Duodenal mucosa (tissue), 2 donors: ENCODE results near the gene SEMA6C.

Experiments
- H3K27ac ChIP-seq: one replicate; pipeline ENCODE4 v1.7.0; 2013; ENCODE audit warnings: low read depth, low read length
- H3K27me3 ChIP-seq, 2 donors: one replicate each; pipeline ENCODE4 v1.7.0; 2013; ENCODE audit warnings: low read length in 2 of 2, control low read depth in 1 of 2; ENCODE audit not compliant: insufficient read depth in 2 of 2, control insufficient read depth in 1 of 2
- H3K36me3 ChIP-seq, 2 donors: one replicate each; pipeline ENCODE4 v1.7.0; 2013; ENCODE audit warnings: low read length in 2 of 2, control low read depth in 1 of 2; ENCODE audit not compliant: insufficient read depth in 2 of 2, control insufficient read depth in 1 of 2
- H3K4me1 ChIP-seq, 2 donors: one replicate each; pipeline ENCODE4 v1.7.0; 2013; ENCODE audit warnings: low read length in 2 of 2, control low read depth in 1 of 2; ENCODE audit not compliant: insufficient read depth in 2 of 2, control insufficient read depth in 1 of 2
- H3K4me3 ChIP-seq, 2 donors: one replicate each; pipeline ENCODE4 v1.7.0; 2013; ENCODE audit warnings: low read length in 2 of 2, low read depth in 1 of 2
- H3K9ac ChIP-seq, 2 donors: one replicate each; pipeline ENCODE4 v1.7.0; 2013; ENCODE audit warnings: low read length in 2 of 2, low read depth in 1 of 2
- H3K9me3 ChIP-seq, 2 donors: one replicate each; pipeline ENCODE4 v1.7.0; 2013; ENCODE audit warnings: low read length in 2 of 2, control low read depth in 1 of 2; ENCODE audit not compliant: control insufficient read depth in 1 of 2

The SEMA6C gene

DNA sequence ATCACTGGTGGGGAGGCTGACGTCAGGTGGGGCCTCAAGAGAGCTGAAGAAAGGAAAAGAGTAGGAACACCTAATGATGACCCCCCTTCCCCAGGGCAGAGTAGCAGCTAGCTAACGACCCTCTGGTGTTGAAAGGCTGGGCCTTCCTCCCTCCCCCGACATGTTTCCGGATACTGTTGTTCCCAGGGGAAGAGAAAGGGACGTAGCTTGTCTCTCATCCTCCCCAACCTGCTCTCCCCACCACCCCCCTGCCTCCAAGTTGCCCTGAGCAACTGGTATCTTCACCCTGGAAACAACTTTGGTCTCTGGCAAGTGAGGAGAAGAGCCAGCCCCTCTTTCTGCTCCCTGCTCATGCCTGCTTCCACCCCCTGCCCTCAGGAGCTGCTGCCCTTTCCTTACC is 2.4 kb downstream of the SEMA6C start:
- Histone ChIP-seq H3K9me3 (no peaks in the 10 kb centered on the region), H3K4me1 (peaks cover 7 to 18% of the 10 kb centered on the region in 2 donors), H3K27me3 (peaks cover 0 to 6% of the 10 kb centered on the region in 2 donors), H3K9ac (no peak overlapping the region), H3K27ac (no peak overlapping the region), H3K4me3 (no peak overlapping the region), H3K36me3 (no peaks in the 10 kb centered on the region)

DNA sequence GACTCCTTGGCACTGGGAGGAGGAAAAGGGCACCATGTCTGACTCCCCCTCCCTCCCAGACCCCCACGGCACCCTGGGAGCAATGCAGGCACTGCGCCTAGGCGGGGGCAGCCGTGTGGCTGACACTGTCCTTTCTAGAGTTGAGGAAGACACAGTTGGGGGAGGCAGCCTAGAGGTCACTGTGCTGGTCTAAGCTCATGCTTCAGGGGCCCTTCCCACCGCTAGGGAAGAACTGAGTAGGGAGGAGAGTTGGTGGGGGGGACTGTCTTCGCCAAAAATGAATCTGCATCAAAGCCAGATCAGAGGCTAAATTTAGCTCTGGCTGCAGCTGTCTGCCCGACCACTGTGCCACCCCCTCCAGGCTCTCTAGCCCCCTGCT is 3.4 kb downstream of the SEMA6C start:
- Histone ChIP-seq H3K4me3 (no peak overlapping the region), H3K27me3 (peaks cover 0 to 6% of the 10 kb centered on the region in 2 donors), H3K27ac (no peak overlapping the region), H3K9ac (no peak overlapping the region), H3K36me3 (peaks cover 0 to 2% of the 10 kb centered on the region in 2 donors), H3K4me1 (peaks cover 7 to 18% of the 10 kb centered on the region in 2 donors), H3K9me3 (no peaks in the 10 kb centered on the region)

DNA sequence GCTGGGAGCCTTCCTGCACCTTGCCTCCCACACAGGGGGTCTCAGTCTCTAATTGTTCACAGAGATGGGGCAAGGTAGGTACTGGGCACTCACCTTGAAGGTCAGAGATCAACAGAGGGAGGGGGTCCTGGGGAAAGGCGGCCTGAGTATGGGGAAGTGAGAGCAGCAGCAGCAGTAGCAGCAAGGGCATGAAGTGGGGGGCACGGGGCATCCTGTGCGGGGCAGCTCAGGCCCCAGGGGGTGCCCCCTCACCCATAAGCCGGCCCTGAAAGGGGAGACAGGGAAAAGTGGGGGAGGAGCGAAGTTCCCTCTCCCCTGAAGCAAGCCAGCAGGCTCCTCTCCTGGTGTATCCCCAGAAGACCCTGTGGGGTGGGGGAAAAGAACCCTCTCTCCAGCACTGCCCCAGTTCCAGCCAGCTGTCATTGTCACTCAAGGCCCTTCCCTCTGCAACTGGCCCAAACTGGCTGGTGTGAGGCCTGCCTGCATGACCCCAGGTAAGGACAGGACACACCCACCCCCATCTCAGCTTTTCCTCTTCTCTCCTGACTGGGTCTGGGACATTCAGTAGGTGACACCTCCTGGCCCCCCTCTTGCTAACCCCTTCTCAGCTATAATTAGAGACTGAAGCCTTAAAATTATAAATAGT is 3.9 kb downstream of the SEMA6C start:
- H3K27ac ChIP-seq, result no peak overlapping the region
- H3K4me1 ChIP-seq, result peaks cover 7 to 18% of the 10 kb centered on the region in 2 donors
- no peak overlapping the region for H3K4me3 ChIP-seq

DNA sequence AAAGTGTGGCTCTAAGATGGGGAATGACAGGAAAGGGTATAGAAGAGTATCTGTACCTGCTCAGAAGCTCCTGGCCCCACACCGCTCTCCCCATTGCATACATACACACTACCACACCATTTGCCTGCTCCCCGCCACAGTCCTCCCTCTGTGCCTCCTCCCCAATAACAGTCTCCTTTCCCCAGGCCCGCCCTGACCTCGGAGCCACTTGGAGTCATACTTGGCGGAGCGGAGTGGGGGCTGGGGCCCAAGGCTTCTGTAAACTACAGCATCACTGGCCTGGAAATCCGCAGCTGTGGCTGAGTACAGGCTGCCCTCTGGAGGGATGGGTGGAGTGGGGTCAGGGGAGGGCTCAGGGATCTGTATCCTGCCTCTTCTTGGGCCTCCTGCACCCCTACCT is 8.6 kb downstream of the SEMA6C start:
- Histone ChIP-seq H3K9me3 (no peaks in the 10 kb centered on the region), H3K4me1 (no peaks in the 10 kb centered on the region), H3K4me3 (no peak overlapping the region), H3K27ac (no peak overlapping the region), H3K9ac (no peak overlapping the region), H3K27me3 (no peaks in the 10 kb centered on the region), H3K36me3 (peaks cover 0 to 11% of the 10 kb centered on the region in 2 donors)

More for the DNA sequence above, 3.9 kb downstream of the SEMA6C start:
- H3K9ac ChIP-seq, result no peak overlapping the region
- H3K9me3 ChIP-seq, result no peaks in the 10 kb centered on the region
- peaks cover 0 to 5% of the 10 kb centered on the region in 2 donors for H3K36me3 ChIP-seq
- H3K27me3 ChIP-seq, result peaks cover 0 to 6% of the 10 kb centered on the region in 2 donors

- H3K27ac ChIP-seq, result no peak overlapping the region
- H3K36me3 ChIP-seq, result peaks cover 0 to 11% of the 10 kb centered on the region in 2 donors
- H3K27me3 ChIP-seq, result no peaks in the 10 kb centered on the region
- no peak overlapping the region for H3K4me3 ChIP-seq
- H3K9ac ChIP-seq, result no peak overlapping the region
- no peaks in the 10 kb centered on the region for H3K9me3 ChIP-seq
- H3K4me1 ChIP-seq, result peaks cover 5 to 14% of the 10 kb centered on the region in 2 donors
Observed at GRCh38 chr1:151135433-151136385, 10.7 kb downstream of the SEMA6C start.

GRCh38 chr1:151134991-151135390 is 11.4 kb downstream of the SEMA6C start:
- H3K27me3 ChIP-seq, result no peaks in the 10 kb centered on the region
- H3K9me3 ChIP-seq, result no peaks in the 10 kb centered on the region
- no peak overlapping the region for H3K9ac ChIP-seq
- H3K36me3 ChIP-seq, result peaks cover 0 to 11% of the 10 kb centered on the region in 2 donors
- H3K27ac ChIP-seq, result no peak overlapping the region
- H3K4me1 ChIP-seq, result peaks cover 7 to 14% of the 10 kb centered on the region in 2 donors
- H3K4me3 ChIP-seq, result no peak overlapping the region

GRCh38 chr1:151134396-151134795 is 12.0 kb downstream of the SEMA6C start:
- H3K36me3 ChIP-seq, result peaks cover 0 to 11% of the 10 kb centered on the region in 2 donors
- no peak overlapping the region for H3K27ac ChIP-seq
- H3K27me3 ChIP-seq, result no peaks in the 10 kb centered on the region
- H3K4me1 ChIP-seq, result peaks cover 7 to 14% of the 10 kb centered on the region in 2 donors
- no peak overlapping the region for H3K9ac ChIP-seq
- no peaks in the 10 kb centered on the region for H3K9me3 ChIP-seq
- no peak overlapping the region for H3K4me3 ChIP-seq

- Histone ChIP-seq H3K9ac (no peak overlapping the region), H3K27me3 (no peaks in the 10 kb centered on the region), H3K27ac (no peak overlapping the region), H3K4me1 (peaks cover 7 to 14% of the 10 kb centered on the region in 2 donors), H3K36me3 (peaks cover 0 to 11% of the 10 kb centered on the region in 2 donors), H3K4me3 (no peak overlapping the region), H3K9me3 (no peaks in the 10 kb centered on the region)
Observed at GRCh38 chr1:151133018-151133806, 13.2 kb downstream of the SEMA6C start.

GRCh38 chr1:151132335-151133017 is 14.0 kb downstream of the SEMA6C start:
- Histone ChIP-seq H3K27me3 (no peaks in the 10 kb centered on the region), H3K9me3 (no peaks in the 10 kb centered on the region), H3K36me3 (peaks cover 0 to 6% of the 10 kb centered on the region in 2 donors), H3K9ac (no peak overlapping the region), H3K4me3 (peak overlapping the region in 1 of 2 donors; percentile 68), H3K4me1 (peaks cover 7 to 14% of the 10 kb centered on the region in 2 donors), H3K27ac (no peak overlapping the region)
